K562 (cell line): Measurements from ENCODE around the gene OR6S1. TPM values are rescaled to one million over a fixed set of nuclear protein-coding genes. Genes with fewer than 3 reads are reported as not detected.

Source experiments
- FOXK1 ChIP-seq: sonication (generic); formaldehyde crosslinking; IDR thresholded peaks from 2 replicates; pipeline ENCODE4 v1.8.0; 2022; ENCODE audit warnings: missing genetic modification reagents, mild to moderate bottlenecking, borderline replicate concordance
- PTBP1 ChIP-seq: fragments of 200-400 bp; formaldehyde crosslinking; IDR thresholded peaks from 2 replicates; pipeline ENCODE4 v1.6.1; 2017; ENCODE audit warnings: low read depth, low read length
- SMC3 ChIP-seq: conservative IDR thresholded peaks from 2 replicates; pipeline ENCODE4 v1.6.1; 2011; ENCODE audit warnings: low read depth, low read length, improper control_type of control experiment; ENCODE audit not compliant: insufficient read depth
- TFAM ChIP-seq: fragments of 250-450 bp; sonication (Bioruptor Pico); conservative IDR thresholded peaks from 2 replicates; pipeline ENCODE4 v1.5.0; 2021; ENCODE audit warnings: mild to moderate bottlenecking, moderate library complexity
- TFE3 ChIP-seq: fragments of 450-650 bp; formaldehyde crosslinking; IDR thresholded peaks from 2 replicates; pipeline ENCODE4 v1.4.0; 2020; ENCODE audit warnings: mild to moderate bottlenecking, mixed read lengths
- ZNF212 ChIP-seq: fragments of 450-650 bp; formaldehyde crosslinking; IDR thresholded peaks from 2 replicates; pipeline ENCODE4 v1.4.0; 2020; ENCODE audit warnings: mild to moderate bottlenecking
- ZNF696 ChIP-seq: fragments of 250-450 bp; sonication (Bioruptor Pico); conservative IDR thresholded peaks from 2 replicates; pipeline ENCODE4 v1.4.0; 2020; ENCODE audit warnings: mild to moderate bottlenecking, moderate library complexity
- polyA plus RNA-seq, 8 experiments: library from polyadenylated mRNA; depleted of rRNA in 4 of 8; stranded (reverse) in 5 of 8; unstranded in 3 of 8; fragments of >200 nt; fragmentation: Nextera tagmentation in 2 of 8; fragmentation: Illumina TruSeq in 1 of 8; extraction: Ambion mirVana in 2 of 8; extraction: Trizol in 1 of 8; gene quantifications; 2 replicates each; pipeline versions ENCODE4 v1.2.1 to v1.2.3, GENCODE V29; 2011 to 2014; ENCODE audit warnings: inconsistent platforms in 1 of 8, missing spikeins in 1 of 8
- total RNA-seq, 7 experiments: library from RNA; depleted of rRNA in 6 of 7; stranded (reverse); fragments of >200 nt in 6 of 7; fragmentation: Illumina TruSeq in 2 of 7; extraction: Trizol in 2 of 7; gene quantifications; 2 replicates each; pipeline versions ENCODE4 v1.2.1 to v1.2.3, GENCODE V29; 2011 to 2021; ENCODE audit warnings: low replicate concordance in 1 of 7
- TF ChIP-seq, protein P1 (sequence below), 2 experiments: fragments of 450-650 bp; IDR thresholded peaks; 2 replicates each; pipeline ENCODE4 v1.6.1; 2016; ENCODE audit warnings: mild to moderate bottlenecking in 2 of 2, borderline replicate concordance in 1 of 2, low read depth in 1 of 2, moderate library complexity in 1 of 2
- TF ChIP-seq, protein P2 (sequence below), 2 experiments: fragments of 450-650 bp in 1 of 2; sonication (generic) in 1 of 2; formaldehyde crosslinking; conservative IDR thresholded peaks; 2 replicates each; pipeline versions ENCODE4 v1.4.0 to v1.8.1; 2020 to 2022; ENCODE audit warnings: mild to moderate bottlenecking in 1 of 2, missing genetic modification reagents in 1 of 2
- TF ChIP-seq, protein P3 (sequence below): fragments of 450-650 bp; IDR thresholded peaks from 2 replicates; pipeline ENCODE4 v1.6.1; 2016; ENCODE audit warnings: mild to moderate bottlenecking
- TF ChIP-seq, protein P4 (sequence below): IDR thresholded peaks from 2 replicates; pipeline ENCODE4 v1.6.1; 2011; ENCODE audit not compliant: insufficient read length; ENCODE audit errors: extremely low read depth

The OR6S1 gene
- total and polyA plus RNA-seq, 9 of the 15 experiments (the other 6 are each of a cell fraction or from before 2014, with no cell fraction given), result not detected

DNA sequence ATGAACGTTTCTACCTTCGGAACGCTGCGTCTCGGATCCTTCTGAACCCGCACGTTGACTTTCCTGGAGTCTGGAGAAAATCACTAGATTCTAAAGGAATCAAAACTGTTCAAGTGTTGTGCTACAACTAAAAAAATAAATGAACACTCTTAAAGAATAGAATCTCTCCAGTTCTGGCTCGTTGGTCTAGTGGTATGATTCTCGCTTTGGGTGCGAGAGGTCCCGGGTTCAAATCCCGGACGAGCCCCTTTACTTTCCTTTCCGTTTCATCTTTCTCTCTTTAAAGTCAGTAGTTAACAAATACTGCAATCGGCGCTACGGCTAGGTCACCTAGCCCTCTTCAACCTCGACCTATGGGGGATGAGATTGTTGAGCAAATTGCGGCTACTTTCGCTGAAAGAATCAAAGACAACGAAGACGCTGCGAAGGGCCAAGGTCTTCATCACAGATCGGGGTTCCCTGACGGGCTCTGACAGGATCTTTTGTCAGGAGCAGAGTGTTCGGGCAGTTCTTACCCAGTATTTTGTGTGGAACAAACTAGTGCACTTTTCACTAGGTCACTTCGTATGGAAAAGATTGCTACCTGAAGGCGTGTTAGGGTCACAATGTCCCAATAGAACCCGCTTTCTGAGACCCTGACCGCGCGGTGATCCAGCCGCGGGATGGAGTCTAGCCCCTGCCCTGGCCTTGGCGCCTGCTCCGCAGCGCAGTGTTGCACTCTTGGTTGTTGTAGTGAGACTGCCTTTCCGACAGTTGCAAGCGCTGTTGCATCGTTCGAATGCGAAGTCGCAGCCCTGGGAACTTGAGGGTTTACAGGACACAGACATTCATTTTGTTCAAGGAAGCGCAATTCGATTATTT is 8.4 kb downstream of the OR6S1 start (continued):
- no peak for TF ChIP-seq ZNF696 (CRISPR knock-in tag)
- TF ChIP-seq, protein P1, sequence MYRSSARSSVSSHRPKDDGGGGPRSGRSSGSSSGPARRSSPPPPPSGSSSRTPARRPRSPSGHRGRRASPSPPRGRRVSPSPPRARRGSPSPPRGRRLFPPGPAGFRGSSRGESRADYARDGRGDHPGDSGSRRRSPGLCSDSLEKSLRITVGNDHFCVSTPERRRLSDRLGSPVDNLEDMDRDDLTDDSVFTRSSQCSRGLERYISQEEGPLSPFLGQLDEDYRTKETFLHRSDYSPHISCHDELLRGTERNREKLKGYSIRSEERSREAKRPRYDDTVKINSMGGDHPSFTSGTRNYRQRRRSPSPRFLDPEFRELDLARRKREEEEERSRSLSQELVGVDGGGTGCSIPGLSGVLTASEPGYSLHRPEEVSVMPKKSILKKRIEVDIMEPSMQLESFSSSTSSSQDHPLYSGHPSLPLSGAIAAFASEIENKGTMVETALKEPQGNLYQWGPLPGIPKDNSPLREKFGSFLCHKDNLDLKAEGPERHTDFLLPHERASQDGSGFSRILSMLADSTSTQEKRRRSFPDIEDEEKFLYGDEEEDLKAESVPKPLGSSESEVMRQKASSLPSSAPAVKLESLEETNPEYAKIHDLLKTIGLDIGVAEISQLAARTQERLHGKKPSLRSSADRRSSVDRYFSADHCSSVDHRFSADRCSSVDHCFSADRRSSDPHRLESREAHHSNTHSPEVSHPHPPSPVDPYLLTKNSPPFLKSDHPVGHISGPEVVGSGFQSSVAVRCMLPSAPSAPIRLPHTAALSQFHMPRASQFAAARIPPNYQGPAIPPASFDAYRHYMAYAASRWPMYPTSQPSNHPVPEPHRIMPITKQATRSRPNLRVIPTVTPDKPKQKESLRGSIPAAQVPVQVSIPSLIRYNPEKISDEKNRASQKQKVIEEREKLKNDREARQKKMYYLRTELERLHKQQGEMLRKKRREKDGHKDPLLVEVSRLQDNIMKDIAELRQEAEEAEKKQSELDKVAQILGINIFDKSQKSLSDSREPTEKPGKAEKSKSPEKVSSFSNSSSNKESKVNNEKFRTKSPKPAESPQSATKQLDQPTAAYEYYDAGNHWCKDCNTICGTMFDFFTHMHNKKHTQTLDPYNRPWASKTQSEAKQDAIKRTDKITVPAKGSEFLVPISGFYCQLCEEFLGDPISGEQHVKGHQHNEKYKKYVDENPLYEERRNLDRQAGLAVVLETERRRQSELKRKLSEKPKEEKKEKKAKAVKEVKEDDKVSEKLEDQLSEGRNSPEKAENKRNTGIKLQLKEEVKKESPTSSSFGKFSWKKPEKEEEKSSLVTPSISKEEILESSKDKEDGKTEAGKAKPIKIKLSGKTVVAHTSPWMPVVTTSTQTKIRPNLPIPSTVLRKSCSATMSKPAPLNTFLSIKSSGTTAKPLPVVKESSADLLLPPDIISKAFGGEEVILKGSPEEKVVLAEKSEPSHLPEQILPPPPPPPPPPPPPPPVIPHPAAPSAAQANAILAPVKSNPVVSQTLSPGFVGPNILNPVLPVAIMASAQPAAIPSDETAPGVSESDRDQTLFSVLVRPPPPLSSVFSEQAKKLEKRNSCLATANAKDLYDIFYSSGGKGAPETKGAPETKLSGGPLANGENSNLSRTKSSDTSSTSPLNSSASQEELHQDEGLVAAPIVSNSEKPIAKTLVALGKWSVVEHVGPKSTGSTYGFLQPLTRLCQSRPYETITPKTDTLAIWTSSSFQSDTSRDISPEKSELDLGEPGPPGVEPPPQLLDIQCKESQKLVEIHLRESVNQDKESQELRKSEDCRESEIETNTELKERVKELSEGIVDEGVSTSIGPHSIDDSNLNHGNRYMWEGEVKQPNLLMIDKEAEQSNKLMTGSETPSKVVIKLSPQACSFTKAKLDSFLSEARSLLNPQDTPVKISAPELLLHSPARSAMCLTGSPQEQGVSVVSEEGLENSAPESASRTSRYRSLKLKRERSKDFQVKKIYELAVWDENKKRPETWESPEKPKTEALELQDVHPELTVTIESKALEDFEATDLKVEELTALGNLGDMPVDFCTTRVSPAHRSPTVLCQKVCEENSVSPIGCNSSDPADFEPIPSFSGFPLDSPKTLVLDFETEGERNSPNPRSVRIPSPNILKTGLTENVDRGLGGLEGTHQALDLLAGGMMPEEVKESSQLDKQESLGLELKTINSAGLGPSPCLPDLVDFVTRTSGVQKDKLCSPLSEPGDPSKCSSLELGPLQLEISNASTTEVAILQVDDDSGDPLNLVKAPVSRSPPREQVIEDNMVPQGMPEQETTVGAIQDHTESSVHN (IDR thresholded peaks at IDR 0.05; ENCODE audit: borderline replicate concordance in 1 of 2, low read depth in 1 of 2), result no peak
- TF ChIP-seq, protein P2, sequence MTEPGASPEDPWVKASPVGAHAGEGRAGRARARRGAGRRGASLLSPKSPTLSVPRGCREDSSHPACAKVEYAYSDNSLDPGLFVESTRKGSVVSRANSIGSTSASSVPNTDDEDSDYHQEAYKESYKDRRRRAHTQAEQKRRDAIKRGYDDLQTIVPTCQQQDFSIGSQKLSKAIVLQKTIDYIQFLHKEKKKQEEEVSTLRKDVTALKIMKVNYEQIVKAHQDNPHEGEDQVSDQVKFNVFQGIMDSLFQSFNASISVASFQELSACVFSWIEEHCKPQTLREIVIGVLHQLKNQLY (CRISPR knock-in tag; conservative IDR thresholded peaks at IDR 0.05), result no peak
- no peak for TF ChIP-seq SMC3
- TF ChIP-seq TFE3 (CRISPR knock-in tag), result no peak
- TF ChIP-seq, protein P3, sequence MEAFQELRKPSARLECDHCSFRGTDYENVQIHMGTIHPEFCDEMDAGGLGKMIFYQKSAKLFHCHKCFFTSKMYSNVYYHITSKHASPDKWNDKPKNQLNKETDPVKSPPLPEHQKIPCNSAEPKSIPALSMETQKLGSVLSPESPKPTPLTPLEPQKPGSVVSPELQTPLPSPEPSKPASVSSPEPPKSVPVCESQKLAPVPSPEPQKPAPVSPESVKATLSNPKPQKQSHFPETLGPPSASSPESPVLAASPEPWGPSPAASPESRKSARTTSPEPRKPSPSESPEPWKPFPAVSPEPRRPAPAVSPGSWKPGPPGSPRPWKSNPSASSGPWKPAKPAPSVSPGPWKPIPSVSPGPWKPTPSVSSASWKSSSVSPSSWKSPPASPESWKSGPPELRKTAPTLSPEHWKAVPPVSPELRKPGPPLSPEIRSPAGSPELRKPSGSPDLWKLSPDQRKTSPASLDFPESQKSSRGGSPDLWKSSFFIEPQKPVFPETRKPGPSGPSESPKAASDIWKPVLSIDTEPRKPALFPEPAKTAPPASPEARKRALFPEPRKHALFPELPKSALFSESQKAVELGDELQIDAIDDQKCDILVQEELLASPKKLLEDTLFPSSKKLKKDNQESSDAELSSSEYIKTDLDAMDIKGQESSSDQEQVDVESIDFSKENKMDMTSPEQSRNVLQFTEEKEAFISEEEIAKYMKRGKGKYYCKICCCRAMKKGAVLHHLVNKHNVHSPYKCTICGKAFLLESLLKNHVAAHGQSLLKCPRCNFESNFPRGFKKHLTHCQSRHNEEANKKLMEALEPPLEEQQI, result 0 out of 2 replicates have a peak, but pooled peaks have one; percentile 52
- no peak for TF ChIP-seq TFAM (CRISPR knock-in tag)
- no peak for TF ChIP-seq FOXK1 (CRISPR knock-in tag)
- TF ChIP-seq ZNF212 (CRISPR knock-in tag), result no peak
- TF ChIP-seq, protein P4, sequence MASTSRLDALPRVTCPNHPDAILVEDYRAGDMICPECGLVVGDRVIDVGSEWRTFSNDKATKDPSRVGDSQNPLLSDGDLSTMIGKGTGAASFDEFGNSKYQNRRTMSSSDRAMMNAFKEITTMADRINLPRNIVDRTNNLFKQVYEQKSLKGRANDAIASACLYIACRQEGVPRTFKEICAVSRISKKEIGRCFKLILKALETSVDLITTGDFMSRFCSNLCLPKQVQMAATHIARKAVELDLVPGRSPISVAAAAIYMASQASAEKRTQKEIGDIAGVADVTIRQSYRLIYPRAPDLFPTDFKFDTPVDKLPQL, result no peak
- no peak for TF ChIP-seq PTBP1
